K562 (cell line): ENCODE results near the gene ZNF593OS. TPM values are rescaled to one million over a fixed set of nuclear protein-coding genes. Genes with fewer than 3 reads are reported as not detected.

Experiments
- ARID1B ChIP-seq: fragments of 450-650 bp; IDR thresholded peaks from 2 replicates; pipeline ENCODE4 v1.6.1; 2016; ENCODE audit warnings: antibody characterized with exemption, mild to moderate bottlenecking, inconsistent platforms
- POLR2AphosphoS2 ChIP-seq: IDR thresholded peaks from 2 replicates; pipeline ENCODE4 v1.6.1; 2012; ENCODE audit warnings: low read length, improper control_type of control experiment
- UBTF ChIP-seq, 2 experiments: IDR thresholded peaks; 2 replicates each; pipeline ENCODE4 v1.6.1; 2012; ENCODE audit warnings: improper control_type of control experiment in 2 of 2, low read depth in 2 of 2, low read length in 2 of 2, borderline replicate concordance in 1 of 2
- ZNF696 ChIP-seq: fragments of 250-450 bp; sonication (Bioruptor Pico); conservative IDR thresholded peaks from 2 replicates; pipeline ENCODE4 v1.4.0; 2020; ENCODE audit warnings: mild to moderate bottlenecking, moderate library complexity
- polyA plus RNA-seq, 8 experiments: library from polyadenylated mRNA; depleted of rRNA in 4 of 8; stranded (reverse) in 5 of 8; unstranded in 3 of 8; fragments of >200 nt; fragmentation: Nextera tagmentation in 2 of 8; fragmentation: Illumina TruSeq in 1 of 8; extraction: Ambion mirVana in 2 of 8; extraction: Trizol in 1 of 8; gene quantifications; 2 replicates each; pipeline versions ENCODE4 v1.2.1 to v1.2.3, GENCODE V29; 2011 to 2014; ENCODE audit warnings: inconsistent platforms in 1 of 8, missing spikeins in 1 of 8
- total RNA-seq, 7 experiments: library from RNA; depleted of rRNA in 6 of 7; stranded (reverse); fragments of >200 nt in 6 of 7; fragmentation: Illumina TruSeq in 2 of 7; extraction: Trizol in 2 of 7; gene quantifications; 2 replicates each; pipeline versions ENCODE4 v1.2.1 to v1.2.3, GENCODE V29; 2011 to 2021; ENCODE audit warnings: low replicate concordance in 1 of 7
- TF ChIP-seq, protein P1 (sequence below): fragments of 250-450 bp; sonication (Bioruptor Pico); IDR thresholded peaks from 2 replicates; pipeline ENCODE4 v1.5.1; 2021; ENCODE audit warnings: mild to moderate bottlenecking

Gene ZNF593OS
- total and polyA plus RNA-seq, 9 of the 15 experiments (the other 6 are each of a cell fraction or from before 2014, with no cell fraction given), result 0.24 to 0.27 TPM; not detected in 7

DNA sequence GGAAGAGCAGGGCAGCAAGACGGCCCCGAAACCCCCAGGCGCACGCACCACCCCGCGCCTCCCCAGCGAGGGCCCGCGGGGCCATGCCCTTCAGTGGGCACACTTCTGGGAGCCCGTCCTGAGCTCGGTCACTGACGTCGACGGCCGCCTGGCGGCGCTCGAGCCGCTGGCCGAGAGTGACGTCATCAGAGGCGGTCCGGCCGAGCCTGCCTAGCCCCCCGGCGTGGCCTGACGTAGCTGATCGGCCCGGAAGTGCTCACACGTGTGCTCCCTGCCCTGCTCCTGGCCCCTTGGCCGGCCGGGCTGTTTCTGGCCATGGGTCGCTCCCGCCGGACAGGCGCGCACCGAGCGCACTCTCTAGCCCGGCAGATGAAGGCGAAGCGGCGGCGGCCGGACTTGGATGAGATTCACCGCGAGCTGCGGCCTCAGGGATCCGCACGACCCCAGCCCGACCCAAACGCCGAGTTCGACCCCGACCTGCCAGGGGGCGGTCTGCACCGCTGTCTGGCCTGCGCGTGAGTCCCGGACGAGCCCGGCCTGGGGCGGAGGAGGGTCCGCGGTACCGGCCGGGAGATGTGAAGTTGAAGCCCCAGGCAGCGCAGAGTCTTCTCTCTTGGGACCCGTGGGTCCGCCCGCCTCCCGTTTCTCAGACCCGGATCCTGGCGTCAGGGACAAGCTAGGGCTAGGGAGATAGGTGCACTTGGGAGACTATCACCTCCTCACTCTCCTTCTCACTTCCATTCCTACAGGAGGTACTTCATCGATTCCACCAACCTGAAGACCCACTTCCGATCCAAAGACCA, 1.8 kb downstream of the ZNF593OS start, which contains the start of gene ZNF593 (continued):
- TF ChIP-seq, protein P1, sequence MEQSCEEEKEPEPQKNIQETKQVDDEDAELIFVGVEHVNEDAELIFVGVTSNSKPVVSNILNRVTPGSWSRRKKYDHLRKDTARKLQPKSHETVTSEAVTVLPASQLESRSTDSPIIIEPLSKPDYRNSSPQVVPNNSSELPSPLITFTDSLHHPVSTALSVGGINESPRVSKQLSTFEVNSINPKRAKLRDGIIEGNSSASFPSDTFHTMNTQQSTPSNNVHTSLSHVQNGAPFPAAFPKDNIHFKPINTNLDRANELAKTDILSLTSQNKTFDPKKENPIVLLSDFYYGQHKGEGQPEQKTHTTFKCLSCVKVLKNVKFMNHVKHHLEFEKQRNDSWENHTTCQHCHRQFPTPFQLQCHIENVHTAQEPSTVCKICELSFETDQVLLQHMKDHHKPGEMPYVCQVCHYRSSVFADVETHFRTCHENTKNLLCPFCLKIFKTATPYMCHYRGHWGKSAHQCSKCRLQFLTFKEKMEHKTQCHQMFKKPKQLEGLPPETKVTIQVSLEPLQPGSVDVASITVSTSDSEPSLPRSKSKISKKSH (CRISPR knock-in tag), result no peak
- TF ChIP-seq POLR2AphosphoS2 (no peak), ARID1B (peak; percentile 68), UBTF (IDR thresholded peaks at IDR 0.05; ENCODE audit: borderline replicate concordance in 1 of 2, low read depth in 2 of 2, low read length in 2 of 2) (peak in 1 of 2 experiments; percentile 24; a peak in 1 of 4 replicates), ZNF696 (CRISPR knock-in tag) (no peak)
